GM12878 (cell line): ENCODE measurements around the gene TNFSF11.

Experiments used
- CTCF ChIP-seq, 3 experiments: IDR thresholded peaks in 2 of 3; conservative IDR thresholded peaks in 1 of 3; 2 replicates each; pipeline ENCODE4 v1.5.1; 2011; ENCODE audit warnings: low read depth in 3 of 3, low read length in 3 of 3, mild to moderate bottlenecking in 3 of 3, control low read depth in 2 of 3, moderate library complexity in 2 of 3, inconsistent platforms in 1 of 3, mixed read lengths in 1 of 3; ENCODE audit not compliant: control insufficient read depth in 2 of 3, insufficient read depth in 1 of 3; ENCODE audit errors: extremely low read depth in 1 of 3
- FOS ChIP-seq: IDR thresholded peaks from 3 replicates; pipeline ENCODE4 v1.6.1; 2011; ENCODE audit warnings: borderline replicate concordance; ENCODE audit not compliant: insufficient read length; ENCODE audit errors: extremely low read depth
- MYC ChIP-seq: IDR thresholded peaks from 2 replicates; pipeline ENCODE4 v1.6.1; 2011; ENCODE audit warnings: mild to moderate bottlenecking, low read length, moderate library complexity, inconsistent platforms; ENCODE audit not compliant: insufficient read depth, insufficient replicate concordance, insufficient read length, severe bottlenecking
- NBN ChIP-seq: fragments of 450-650 bp; IDR thresholded peaks from 2 replicates; pipeline ENCODE4 v1.6.1; 2016
- POLR2A ChIP-seq: IDR thresholded peaks from 2 replicates; pipeline ENCODE4 v1.6.1; 2011; ENCODE audit warnings: low read depth, mild to moderate bottlenecking, low read length
- POLR2AphosphoS5 ChIP-seq: IDR thresholded peaks from 2 replicates; pipeline ENCODE4 v1.6.1; 2011; ENCODE audit warnings: mild to moderate bottlenecking, low read length, inconsistent platforms
- PRDM15 ChIP-seq: fragments of 450-650 bp; formaldehyde crosslinking; IDR thresholded peaks from 2 replicates; pipeline ENCODE4 v1.4.0; 2020; ENCODE audit warnings: mild to moderate bottlenecking, moderate library complexity
- SREBF2 ChIP-seq: IDR thresholded peaks from 2 replicates; pipeline ENCODE4 v1.6.1; 2012; ENCODE audit warnings: mild to moderate bottlenecking, low read length

GRCh38 chr13:42559057-42559456 is 14.9 kb upstream of the TNFSF11 start:
- TF ChIP-seq CTCF (IDR thresholded peaks at IDR 0.05 in 2 of 3, conservative IDR thresholded peaks at IDR 0.05 in 1 of 3; ENCODE audit: control insufficient read depth in 2 of 3, extremely low read depth in 1 of 3, insufficient read depth in 1 of 3, low read depth in 3 of 3, low read length in 3 of 3), result no peak
- TF ChIP-seq POLR2AphosphoS5, result no peak
- no peak for TF ChIP-seq PRDM15
- TF ChIP-seq MYC, result no peak
- TF ChIP-seq POLR2A, result no peak
- no peak for TF ChIP-seq FOS
- TF ChIP-seq NBN, result no peak
- no peak for TF ChIP-seq SREBF2
